ENCODE results near the gene BTAF1. TPM values are rescaled to one million over a fixed set of nuclear protein-coding genes. Genes with fewer than 3 reads are reported as not detected.

The BTAF1 gene
- total RNA-seq, 1 experiment from 2014 or later = 45.2 TPM

- Histone ChIP-seq H3K14ac (ENCODE audit: insufficient read depth, low read length) (no peak overlapping the region), H3K27me3 (ENCODE audit: insufficient read depth, low read length) (no peaks in the 10 kb centered on the region), H3K4ac (ENCODE audit: low read depth, low read length) (no peak overlapping the region), H4K5ac (ENCODE audit: insufficient read length, low read depth, low read length) (no peak overlapping the region), H2AK5ac (ENCODE audit: insufficient read length, low read length) (no peak overlapping the region), H4K91ac (ENCODE audit: insufficient read length, low read depth, low read length) (no peak overlapping the region), H3K4me2 (ENCODE audit: insufficient read depth, insufficient read length, low read length) (no peak overlapping the region), H2BK15ac (ENCODE audit: low read depth, low read length) (no peak overlapping the region), H3K18ac (ENCODE audit: insufficient read length, low read depth, low read length) (no peak overlapping the region), H3K56ac (ENCODE audit: insufficient read length, low read depth, low read length) (no peak overlapping the region), H2AFZ (ENCODE audit: low read length) (no peak overlapping the region), H2BK20ac (ENCODE audit: low read depth, low read length, poor library complexity, severe bottlenecking) (no peak overlapping the region), H3K4me1 (ENCODE audit: insufficient read depth, low read length) (no peaks in the 10 kb centered on the region), H3K23me2 (ENCODE audit: insufficient read length, low read depth, low read length, poor library complexity, severe bottlenecking) (no peaks in the 10 kb centered on the region), H4K20me1 (ENCODE audit: control insufficient read depth, insufficient read depth, insufficient read length) (no peaks in the 10 kb centered on the region), H3T11ph (ENCODE audit: low read length) (no peak overlapping the region), H3K23ac (ENCODE audit: insufficient read length, low read depth, low read length) (no peak overlapping the region), H3K27ac (ENCODE audit: insufficient read length, low read depth, low read length) (no peak overlapping the region), H3K79me1 (ENCODE audit: insufficient read depth, low read depth, low read length, poor library complexity, severe bottlenecking) (no peaks in the 10 kb centered on the region), H2BK5ac (ENCODE audit: insufficient read length, low read length) (no peak overlapping the region), H3K9me3 (ENCODE audit: control insufficient read depth, low read depth, low read length) (no peaks in the 10 kb centered on the region), H3K9ac (ENCODE audit: extremely low read depth, insufficient read length, low read length) (no peak overlapping the region), H4K8ac (replicated peaks; ENCODE audit: insufficient read length, low read depth, low read length) (no peak overlapping the region), H2BK12ac (ENCODE audit: insufficient read length, low read depth, low read length) (no peak overlapping the region), H2BK120ac (ENCODE audit: low read depth, low read length, poor library complexity, severe bottlenecking) (no peak overlapping the region), H3K79me2 (ENCODE audit: insufficient read depth, low read length) (no peaks in the 10 kb centered on the region)
- Mint-ChIP-seq H3K27ac (no peak overlapping the region), H3K4me3 (no peak overlapping the region), H3K9me3 (no peaks in the 10 kb centered on the region), H3K27me3 (ENCODE audit: low read depth) (no peaks in the 10 kb centered on the region), H3K4me1 (no peaks in the 10 kb centered on the region), H3K36me3 (ENCODE audit: insufficient read depth in 1 of 3, low read depth in 3 of 3) (no peaks in the 10 kb centered on the region)
- no CpG with 5 or more reads among the region's 1 CpG for WGBS (ENCODE audit: extremely low coverage, insufficient read length, low lambda C conversion rate)
- no peak for TF ChIP-seq CTCF (conservative IDR thresholded peaks at IDR 0.05)
- DNase-seq = no peak
Measured at GRCh38 chr10:92068900-92069299, 145.3 kb downstream of the BTAF1 start.
